PC-9 (cell line): ENCODE measurements around the gene TRIM28. TPM values are rescaled to one million over a fixed set of nuclear protein-coding genes. Genes with fewer than 3 reads are reported as not detected.

Experiments
- BruUV-seq: library from RNA; stranded (reverse); fragments of 400-500 nt; replicated peaks from 2 replicates; lab custom pipeline; 2021; lab: Mats Ljungman, UMichigan
- CTCF ChIA-PET: fragments of 300-600 bp; sonication (Branson Sonifier 250); formaldehyde crosslinking; loops from one replicate; lab custom pipeline; 2022; ENCODE audit warnings: antibody characterized with exemption; lab: Charles Lee
- POLR2A ChIA-PET: fragments of 300-600 bp; sonication (Branson Sonifier 250); formaldehyde crosslinking; loops from one replicate; lab custom pipeline; 2022; ENCODE audit warnings: antibody characterized with exemption; ENCODE audit not compliant: unreplicated experiment; lab: Charles Lee
- DNase-seq, 2 experiments: peaks; one replicate each; pipeline versions ENCODE4 v3.0.0 to v3.0.0-alpha.2; 2015 to 2022; ENCODE audit warnings: mixed read lengths in 1 of 2
- H2AFZ ChIP-seq: fragments of 200-600 bp; sonication (generic); 2 replicates; pipeline ENCODE4 v1.8.1; 2017; ENCODE audit warnings: antibody characterized with exemption
- H3F3A ChIP-seq: fragments of 200-600 bp; sonication (generic); 2 replicates; pipeline ENCODE4 v1.8.1; 2017; ENCODE audit warnings: antibody characterized with exemption, mild to moderate bottlenecking, low read depth; ENCODE audit not compliant: insufficient read depth
- H3K27ac ChIP-seq: fragments of 200-600 bp; sonication (generic); 2 replicates; pipeline ENCODE4 v1.6.1; 2016; ENCODE audit warnings: mixed run types
- H3K27me3 ChIP-seq: fragments of 200-600 bp; sonication (generic); 2 replicates; pipeline ENCODE4 v1.6.1; 2016; ENCODE audit warnings: low read depth, mixed run types; ENCODE audit not compliant: insufficient read depth
- H3K36me3 ChIP-seq: fragments of 200-600 bp; sonication (generic); 2 replicates; pipeline ENCODE4 v1.6.1; 2016; ENCODE audit warnings: low read depth, mixed run types
- H3K4me1 ChIP-seq: fragments of 200-600 bp; sonication (generic); replicated peaks from 2 replicates; pipeline ENCODE4 v1.6.1; 2016; ENCODE audit warnings: mixed run types; ENCODE audit not compliant: insufficient read depth
- H3K4me2 ChIP-seq: fragments of 200-600 bp; sonication (generic); 2 replicates; pipeline ENCODE4 v1.6.1; 2017; ENCODE audit warnings: mixed run types
- H3K4me3 ChIP-seq: fragments of 200-600 bp; sonication (generic); 2 replicates; pipeline ENCODE4 v1.6.1; 2016; ENCODE audit warnings: mixed run types
- H3K79me2 ChIP-seq: fragments of 200-600 bp; sonication (generic); 2 replicates; pipeline ENCODE4 v1.6.1; 2017; ENCODE audit warnings: low read depth, mixed run types
- H3K9me2 ChIP-seq: fragments of 200-600 bp; sonication (generic); 2 replicates; pipeline ENCODE4 v1.8.1; 2017; ENCODE audit warnings: mild to moderate bottlenecking; ENCODE audit not compliant: insufficient read depth
- H3K9me3 ChIP-seq: fragments of 200-600 bp; sonication (generic); 2 replicates; pipeline ENCODE4 v1.8.1; 2016; ENCODE audit warnings: low read depth; ENCODE audit not compliant: insufficient read depth
- H4K20me1 ChIP-seq: fragments of 200-600 bp; sonication (generic); 2 replicates; pipeline ENCODE4 v1.8.1; 2017; ENCODE audit not compliant: insufficient read depth
- EZH2 ChIP-seq: fragments of 200-600 bp; sonication (generic); IDR thresholded peaks from 2 replicates; pipeline ENCODE4 v1.8.0; 2017; ENCODE audit warnings: antibody characterized with exemption, low read depth
- intact Hi-C: fragments of 100-400 bp; cut with micrococcal nuclease; formaldehyde crosslinking; loops from one replicate; pipeline ENCODE4 v1.10.0; 2022; ENCODE audit not compliant: unreplicated experiment
- total RNA-seq: library from RNA; stranded (reverse); gene quantifications from 2 replicates; pipeline ENCODE4 v1.2.3, GENCODE V29; 2021
- TF ChIP-seq, protein P1 (sequence below): fragments of 200-600 bp; sonication (generic); conservative IDR thresholded peaks from 2 replicates; pipeline ENCODE4 v1.6.1; 2017; ENCODE audit warnings: mixed run types, antibody characterized with exemption, mild to moderate bottlenecking, moderate library complexity

TRIM28 gene
- total RNA-seq, 1 experiment from 2014 or later, result 322 TPM

DNA sequence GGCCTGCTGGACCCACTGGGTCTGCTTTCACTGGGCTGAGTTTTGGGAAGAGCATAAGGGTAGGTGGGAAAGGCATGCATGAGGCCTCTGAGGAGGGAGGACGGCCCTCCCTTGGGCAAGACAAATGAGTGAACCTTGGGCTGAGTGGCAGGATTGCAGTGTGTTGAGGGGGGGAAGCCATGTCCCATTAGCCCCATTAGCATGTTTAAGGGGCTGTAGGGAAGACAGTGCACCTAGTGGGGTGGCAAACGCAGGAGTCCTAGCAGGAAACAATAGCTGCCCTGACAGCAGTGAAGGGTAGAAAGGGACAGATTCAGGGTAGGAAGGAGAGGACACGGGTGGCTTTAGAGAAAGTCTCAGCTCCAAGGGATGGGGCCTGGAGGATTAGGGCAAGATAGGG lies 21.2 kb upstream of the TRIM28 start:
- Histone ChIP-seq H3K36me3 (no peaks in the 10 kb centered on the region), H2AFZ (no peak overlapping the region), H3K27ac (no peak overlapping the region), H3K4me1 (peaks cover 10% of the 10 kb centered on the region), H4K20me1 (no peaks in the 10 kb centered on the region), H3K4me3 (no peak overlapping the region), H3K9me2 (no peaks in the 10 kb centered on the region), H3F3A (peaks cover 14% of the 10 kb centered on the region; the same call in 1 of the 2 replicates), H3K4me2 (no peak overlapping the region), H3K27me3 (no peaks in the 10 kb centered on the region), H3K9me3 (no peaks in the 10 kb centered on the region), H3K79me2 (peaks cover 8% of the 10 kb centered on the region)
- POLR2A ChIA-PET, result no interaction called here
- intact Hi-C loops, result no loop called here
- CTCF ChIA-PET, result no interaction called here
- BruUV-seq, result no TSS peak
- DNase-seq, result no peak
- TF ChIP-seq, protein P1, sequence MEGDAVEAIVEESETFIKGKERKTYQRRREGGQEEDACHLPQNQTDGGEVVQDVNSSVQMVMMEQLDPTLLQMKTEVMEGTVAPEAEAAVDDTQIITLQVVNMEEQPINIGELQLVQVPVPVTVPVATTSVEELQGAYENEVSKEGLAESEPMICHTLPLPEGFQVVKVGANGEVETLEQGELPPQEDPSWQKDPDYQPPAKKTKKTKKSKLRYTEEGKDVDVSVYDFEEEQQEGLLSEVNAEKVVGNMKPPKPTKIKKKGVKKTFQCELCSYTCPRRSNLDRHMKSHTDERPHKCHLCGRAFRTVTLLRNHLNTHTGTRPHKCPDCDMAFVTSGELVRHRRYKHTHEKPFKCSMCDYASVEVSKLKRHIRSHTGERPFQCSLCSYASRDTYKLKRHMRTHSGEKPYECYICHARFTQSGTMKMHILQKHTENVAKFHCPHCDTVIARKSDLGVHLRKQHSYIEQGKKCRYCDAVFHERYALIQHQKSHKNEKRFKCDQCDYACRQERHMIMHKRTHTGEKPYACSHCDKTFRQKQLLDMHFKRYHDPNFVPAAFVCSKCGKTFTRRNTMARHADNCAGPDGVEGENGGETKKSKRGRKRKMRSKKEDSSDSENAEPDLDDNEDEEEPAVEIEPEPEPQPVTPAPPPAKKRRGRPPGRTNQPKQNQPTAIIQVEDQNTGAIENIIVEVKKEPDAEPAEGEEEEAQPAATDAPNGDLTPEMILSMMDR, result no peak
- TF ChIP-seq EZH2, result no peak

DNA sequence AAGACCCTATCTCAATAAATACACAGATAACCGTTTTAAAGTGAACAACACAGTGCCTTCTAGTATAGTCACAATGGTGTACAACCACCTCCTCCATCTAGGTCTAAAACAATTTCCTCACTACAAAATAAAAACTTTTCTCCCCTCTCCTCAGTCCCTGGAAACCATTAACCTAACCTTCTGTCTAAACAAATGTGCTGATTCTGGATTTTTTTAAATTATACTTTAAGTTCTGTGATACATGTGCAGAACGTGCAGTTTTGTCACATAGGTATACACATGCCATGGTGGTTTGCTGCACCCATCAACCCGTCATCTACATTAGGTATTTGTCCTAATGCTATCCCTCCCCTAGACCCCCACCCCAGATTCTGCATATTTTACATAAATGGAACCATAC lies 14.5 kb upstream of the TRIM28 start:
- Histone ChIP-seq H3K27ac (no peak overlapping the region), H4K20me1 (no peaks in the 10 kb centered on the region), H3K36me3 (no peaks in the 10 kb centered on the region), H3K4me2 (no peak overlapping the region), H3K4me3 (no peak overlapping the region), H2AFZ (no peak overlapping the region), H3K27me3 (peaks cover 51% of the 10 kb centered on the region), H3K79me2 (no peaks in the 10 kb centered on the region), H3K4me1 (no peaks in the 10 kb centered on the region), H3K9me3 (no peaks in the 10 kb centered on the region), H3F3A (no peaks in the 10 kb centered on the region), H3K9me2 (no peaks in the 10 kb centered on the region)
- POLR2A ChIA-PET, result no interaction called here
- BruUV-seq, result no TSS peak
- no peak for DNase-seq
- intact Hi-C loops, result no loop called here
- CTCF ChIA-PET, result no interaction called here
- TF ChIP-seq EZH2, result no peak
- TF ChIP-seq, protein P1, result no peak

DNA sequence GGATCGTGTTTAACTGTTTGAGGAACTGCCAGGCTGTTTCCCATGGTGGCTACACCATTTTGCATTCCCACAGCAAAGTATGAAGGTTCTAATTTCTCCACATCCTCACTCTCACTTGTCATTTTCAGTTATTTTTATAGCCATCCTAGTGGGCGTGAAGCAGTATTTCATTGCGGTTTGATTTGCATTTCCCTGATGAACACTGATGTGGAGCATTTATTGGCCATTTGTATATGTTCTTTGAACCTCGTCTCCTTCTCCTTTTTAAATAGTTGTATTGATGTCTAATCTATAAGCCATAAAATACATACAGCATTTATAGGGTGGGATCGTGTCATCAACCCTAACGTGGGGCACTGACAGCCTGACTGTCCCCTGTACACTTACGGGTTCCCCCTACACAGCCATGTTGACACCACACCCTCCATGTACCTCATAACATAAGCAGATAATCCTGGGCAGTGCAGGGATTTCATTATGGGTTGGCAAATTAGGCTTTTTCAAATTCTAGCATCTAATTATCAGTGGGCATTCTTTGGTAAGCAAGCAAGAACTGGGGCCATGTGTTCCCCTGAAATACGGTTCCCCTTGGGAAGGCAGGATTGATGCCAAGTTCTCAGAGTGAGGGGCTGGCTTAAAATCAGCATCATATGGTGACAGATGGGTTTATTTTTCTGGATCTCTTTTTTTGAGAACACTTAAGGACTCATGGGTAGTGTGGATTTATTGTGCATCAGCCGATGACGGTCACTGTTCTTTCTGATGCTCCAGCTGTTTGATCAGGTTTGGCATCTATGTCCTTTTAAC lies 12.6 kb upstream of the TRIM28 start:
- ChIA-PET CTCF (no interaction called here), POLR2A (no interaction called here)
- intact Hi-C loops, result no loop called here
- DNase-seq, result no peak
- TF ChIP-seq EZH2, result no peak
- TF ChIP-seq, protein P1, result no peak
- H4K20me1 ChIP-seq, result no peaks in the 10 kb centered on the region
- no peak overlapping the region for H3K27ac ChIP-seq
- H3K36me3 ChIP-seq, result no peaks in the 10 kb centered on the region
- H2AFZ ChIP-seq, result no peak overlapping the region
- H3K9me3 ChIP-seq, result no peaks in the 10 kb centered on the region
- peaks cover 51% of the 10 kb centered on the region for H3K27me3 ChIP-seq
- H3F3A ChIP-seq, result no peaks in the 10 kb centered on the region
- H3K79me2 ChIP-seq, result no peaks in the 10 kb centered on the region
- BruUV-seq, result no TSS peak
- no peak overlapping the region for H3K4me3 ChIP-seq
- no peak overlapping the region for H3K4me2 ChIP-seq
- H3K4me1 ChIP-seq, result no peaks in the 10 kb centered on the region
- H3K9me2 ChIP-seq, result no peaks in the 10 kb centered on the region
